Neural cell (in vitro differentiated cells): Measurements from ENCODE around the gene HFM1. TPM values are rescaled to one million over a fixed set of nuclear protein-coding genes. Genes with fewer than 3 reads are reported as not detected.
A peak's percentile ranks its signal among the peaks of the same experiment; 100 is the strongest.

Experiments
- H2AFZ ChIP-seq: fragments of 200-600, 300-800 bp; sonication (generic), shearing (Covaris generic); 2 replicates; pipeline ENCODE4 v1.6.0; 2014; ENCODE audit warnings: low read depth, mild to moderate bottlenecking, antibody characterized with exemption, low read length, moderate library complexity
- H3F3A ChIP-seq: fragments of 200-600 bp; shearing (Covaris generic); 2 replicates; pipeline ENCODE4 v1.6.1; 2016; ENCODE audit warnings: mild to moderate bottlenecking, moderate library complexity, mixed read lengths, antibody characterized with exemption, low read length; ENCODE audit not compliant: insufficient read depth, poor library complexity, severe bottlenecking
- H3K27ac ChIP-seq: fragments of 200-600, 300-800 bp; sonication (generic), shearing (Covaris generic); 2 replicates; pipeline ENCODE4 v1.5.1; 2014; ENCODE audit warnings: mild to moderate bottlenecking, low read length, moderate library complexity
- H3K27me3 ChIP-seq: fragments of 300-800, 200-600 bp; sonication (generic), shearing (Covaris generic); 2 replicates; pipeline ENCODE4 v1.6.0; 2014; ENCODE audit warnings: mild to moderate bottlenecking, low read depth, low read length, moderate library complexity; ENCODE audit not compliant: insufficient read depth
- H3K36me3 ChIP-seq: fragments of 300-800, 200-600 bp; sonication (generic), shearing (Covaris generic); 2 replicates; pipeline ENCODE4 v1.5.1; 2014; ENCODE audit warnings: mild to moderate bottlenecking, antibody characterized with exemption, low read length, moderate library complexity; ENCODE audit not compliant: insufficient read depth
- H3K4me2 ChIP-seq: fragments of 300-800, 200-600 bp; sonication (generic), shearing (Covaris generic); 2 replicates; pipeline ENCODE4 v1.6.0; 2014; ENCODE audit warnings: mild to moderate bottlenecking, low read length
- H3K4me3 ChIP-seq: fragments of 300-800, 200-600 bp; sonication (generic), shearing (Covaris generic); 2 replicates; pipeline ENCODE4 v1.5.1; 2014; ENCODE audit warnings: mild to moderate bottlenecking, low read length, moderate library complexity
- H3K79me2 ChIP-seq: fragments of 200-600 bp; shearing (Covaris generic); replicated peaks from 2 replicates; pipeline ENCODE4 v1.6.0; 2014; ENCODE audit warnings: mild to moderate bottlenecking, low read length, moderate library complexity; ENCODE audit not compliant: insufficient read depth
- H3K9ac ChIP-seq: fragments of 300-800, 200-600 bp; sonication (generic), shearing (Covaris generic); 2 replicates; pipeline ENCODE4 v1.6.1; 2016; ENCODE audit warnings: mild to moderate bottlenecking, low read length, mixed read lengths
- H3K9me2 ChIP-seq: fragments of 200-600 bp; shearing (Covaris generic); 2 replicates; pipeline ENCODE4 v1.6.1; 2016; ENCODE audit warnings: mild to moderate bottlenecking, low read length, mixed read lengths; ENCODE audit not compliant: insufficient read depth
- H3K9me3 ChIP-seq: fragments of 200-600, 300-800 bp; sonication (generic), shearing (Covaris generic); 2 replicates; pipeline ENCODE4 v1.6.1; 2016; ENCODE audit warnings: mild to moderate bottlenecking, mixed run types, low read length, moderate library complexity, mixed read lengths
- H4K20me1 ChIP-seq: fragments of 200-600 bp; shearing (Covaris generic); 2 replicates; pipeline ENCODE4 v1.6.1; 2016; ENCODE audit warnings: mild to moderate bottlenecking, mixed run types; ENCODE audit not compliant: insufficient read depth
- CTCF ChIP-seq: fragments of 450-650 bp; IDR thresholded peaks from 2 replicates; pipeline ENCODE4 v1.5.1; 2014; ENCODE audit warnings: antibody characterized with exemption, mild to moderate bottlenecking, moderate library complexity; ENCODE audit not compliant: poor library complexity, severe bottlenecking
- EP300 ChIP-seq: fragments of 450-650 bp; conservative IDR thresholded peaks from 2 replicates; pipeline ENCODE4 v1.6.1; 2014; ENCODE audit warnings: antibody characterized with exemption, mild to moderate bottlenecking, moderate library complexity; ENCODE audit not compliant: poor library complexity, severe bottlenecking
- EZH2 ChIP-seq: fragments of 200-600, 300-800 bp; shearing (Covaris generic), sonication (generic); IDR thresholded peaks from 2 replicates; pipeline ENCODE4 v1.6.1; 2014; ENCODE audit warnings: antibody characterized with exemption, low read length, borderline replicate concordance, mild to moderate bottlenecking; ENCODE audit not compliant: insufficient read depth, poor library complexity, severe bottlenecking
- MXI1 ChIP-seq: fragments of 450-650 bp; conservative IDR thresholded peaks from 2 replicates; pipeline ENCODE4 v1.6.1; 2014; ENCODE audit warnings: antibody characterized with exemption, mild to moderate bottlenecking; ENCODE audit not compliant: poor library complexity, severe bottlenecking
- POLR2AphosphoS5 ChIP-seq: IDR thresholded peaks from 2 replicates; pipeline ENCODE4 v1.6.1; 2012
- RAD21 ChIP-seq: fragments of 450-650 bp; conservative IDR thresholded peaks from 2 replicates; pipeline ENCODE4 v1.6.1; 2014; ENCODE audit warnings: antibody characterized with exemption, mild to moderate bottlenecking, moderate library complexity
- REST ChIP-seq: IDR thresholded peaks from 2 replicates; pipeline ENCODE4 v1.6.1; 2012; ENCODE audit warnings: borderline replicate concordance
- SMC3 ChIP-seq: fragments of 450-650 bp; conservative IDR thresholded peaks from 2 replicates; pipeline ENCODE4 v1.6.1; 2014; ENCODE audit warnings: antibody characterized with exemption, mild to moderate bottlenecking, moderate library complexity; ENCODE audit not compliant: poor library complexity
- TAF1 ChIP-seq: IDR thresholded peaks from 2 replicates; pipeline ENCODE4 v1.6.1; 2012; ENCODE audit warnings: low read depth
- polyA plus RNA-seq: library from polyadenylated mRNA; depleted of rRNA; stranded (reverse); fragments of >200 nt; gene quantifications from 2 replicates; pipeline ENCODE4 v1.2.3, GENCODE V29; 2014

HFM1 gene
- polyA plus RNA-seq, 1 donor from 2014 or later, result 30.5 TPM

GRCh38 chr1:91283421-91283726 is 121.3 kb downstream of the HFM1 start:
- H3K27me3 ChIP-seq, result no peaks in the 10 kb centered on the region
- no peak overlapping the region for H3K27ac ChIP-seq
- no peak for TF ChIP-seq RAD21
- no peak for TF ChIP-seq EP300
- TF ChIP-seq REST, result no peak
- TF ChIP-seq EZH2, result no peak
- TF ChIP-seq TAF1, result no peak
- TF ChIP-seq MXI1, result no peak
- no peak for TF ChIP-seq POLR2AphosphoS5
- no peak for TF ChIP-seq SMC3
- no peak for TF ChIP-seq CTCF
- no peak overlapping the region for H2AFZ ChIP-seq
- no peaks in the 10 kb centered on the region for H3K9me3 ChIP-seq
- no peak overlapping the region for H3K4me3 ChIP-seq
- H3F3A ChIP-seq, result peaks cover 1% of the 10 kb centered on the region
- no peaks in the 10 kb centered on the region for H3K36me3 ChIP-seq
- H4K20me1 ChIP-seq, result no peaks in the 10 kb centered on the region
- no peaks in the 10 kb centered on the region for H3K79me2 ChIP-seq
- H3K4me2 ChIP-seq, result no peak overlapping the region
- H3K9ac ChIP-seq, result no peak overlapping the region
- H3K9me2 ChIP-seq, result no peaks in the 10 kb centered on the region

GRCh38 chr1:91282695-91283420 is 121.8 kb downstream of the HFM1 start:
- Histone ChIP-seq H3K27me3 (no peaks in the 10 kb centered on the region), H3F3A (peaks cover 4% of the 10 kb centered on the region), H3K9ac (no peak overlapping the region), H2AFZ (no peak overlapping the region), H3K9me2 (no peaks in the 10 kb centered on the region), H3K9me3 (no peaks in the 10 kb centered on the region), H3K36me3 (no peaks in the 10 kb centered on the region), H3K79me2 (no peaks in the 10 kb centered on the region), H3K4me3 (no peak overlapping the region), H3K27ac (no peak overlapping the region), H4K20me1 (no peaks in the 10 kb centered on the region), H3K4me2 (no peak overlapping the region)
- TF ChIP-seq RAD21, result peak; percentile 79
- peak; percentile 83 for TF ChIP-seq SMC3
- TF ChIP-seq EP300, result no peak
- TF ChIP-seq CTCF, result peak; percentile 81
